ENCODE measurements around the gene TESK2.
"Not testable (repeated sequence)": the region's sequence is repeated elsewhere in the genome, so short reads cannot be mapped to it uniquely, and the experiment has no call there.

The TESK2 gene

GRCh38 chr1:45412899-45413298 is 78.1 kb downstream of the TESK2 start:
- no peak for DNase-seq (ENCODE audit: low read depth in 2 of 2)

GRCh38 chr1:45411510-45411899 is 79.5 kb downstream of the TESK2 start:
- DNase-seq (ENCODE audit: low read depth in 2 of 2), result no peak

GRCh38 chr1:45410850-45411509 is 80.0 kb downstream of the TESK2 start:
- no peak for DNase-seq (ENCODE audit: low read depth in 2 of 2)

GRCh38 chr1:45409276-45409675 is 81.7 kb downstream of the TESK2 start:
- DNase-seq (ENCODE audit: low read depth in 2 of 2), result no peak

GRCh38 chr1:45407629-45408287 is 83.2 kb downstream of the TESK2 start:
- DNase-seq (ENCODE audit: low read depth in 2 of 2), result no peak

GRCh38 chr1:45405636-45406035 is 85.3 kb downstream of the TESK2 start:
- DNase-seq (ENCODE audit: low read depth in 2 of 2), result no peak

- no peak for DNase-seq (ENCODE audit: low read depth in 2 of 2)
These were observed 87.2 kb downstream of the TESK2 start for GRCh38 chr1:45403718-45404117.

- no peak for DNase-seq (ENCODE audit: low read depth in 2 of 2)
These were observed 87.7 kb downstream of the TESK2 start for GRCh38 chr1:45403298-45403697.

- DNase-seq (ENCODE audit: low read depth in 2 of 2), result no peak
These were observed 89.4 kb downstream of the TESK2 start for GRCh38 chr1:45401524-45401923.

GRCh38 chr1:45400049-45400448 is 90.9 kb downstream of the TESK2 start:
- no peak for DNase-seq (ENCODE audit: low read depth in 2 of 2)

GRCh38 chr1:45397285-45397684 is 93.7 kb downstream of the TESK2 start:
- no peak for DNase-seq (ENCODE audit: low read depth in 2 of 2)

- no peak for DNase-seq (ENCODE audit: low read depth in 2 of 2)
These were observed 95.4 kb downstream of the TESK2 start for GRCh38 chr1:45395582-45395981.

- DNase-seq (ENCODE audit: low read depth in 2 of 2), result no peak
These were observed 95.9 kb downstream of the TESK2 start for GRCh38 chr1:45395051-45395450.

- no peak for DNase-seq (ENCODE audit: low read depth in 2 of 2)
These were observed 96.6 kb downstream of the TESK2 start for GRCh38 chr1:45394342-45394741.

GRCh38 chr1:45393718-45394302 is 97.2 kb downstream of the TESK2 start:
- DNase-seq (ENCODE audit: low read depth in 2 of 2), result no peak

GRCh38 chr1:45386219-45386618 is 104.7 kb downstream of the TESK2 start:
- DNase-seq (ENCODE audit: low read depth in 2 of 2), result no peak

- no peak for DNase-seq (ENCODE audit: low read depth in 2 of 2)
These were observed 105.7 kb downstream of the TESK2 start for GRCh38 chr1:45385302-45385701.

- DNase-seq (ENCODE audit: low read depth in 2 of 2), result not testable (repeated sequence)
These were observed 106.8 kb downstream of the TESK2 start for GRCh38 chr1:45384213-45384612.

- no peak for DNase-seq (ENCODE audit: low read depth in 2 of 2)
These were observed 107.8 kb downstream of the TESK2 start for GRCh38 chr1:45383191-45383590.

GRCh38 chr1:45381243-45381642 is 109.7 kb downstream of the TESK2 start:
- no peak for DNase-seq (ENCODE audit: low read depth in 2 of 2)

GRCh38 chr1:45380730-45381129 is 110.2 kb downstream of the TESK2 start:
- no peak for DNase-seq (ENCODE audit: low read depth in 2 of 2)

- DNase-seq (ENCODE audit: low read depth in 2 of 2), result no peak
These were observed 110.8 kb downstream of the TESK2 start for GRCh38 chr1:45380125-45380524.

- DNase-seq (ENCODE audit: low read depth in 2 of 2), result no peak
These were observed 111.4 kb downstream of the TESK2 start for GRCh38 chr1:45379524-45379923.

Measured in stimulated activated CD8-positive, alpha-beta memory T cell treated with anti-CD3 and anti-CD28 coated beads, Interleukin-7, amount 100 ng/mL, for 1 hour (primary cell).